Panc1 (cell line): ENCODE measurements around the gene PMFBP1. TPM values are rescaled to one million over a fixed set of nuclear protein-coding genes. Genes with fewer than 3 reads are reported as not detected.

Experiments
- ATAC-seq: fragments of 200-7000 bp; cut with Tn5 transposase; 2 replicates; pipeline ENCODE4 v1.9.1; 2020; ENCODE audit warnings: mild to moderate bottlenecking, moderate library complexity
- BruUV-seq: library from RNA; stranded (reverse); fragments of 400-500 nt; replicated peaks from 2 replicates; lab custom pipeline; 2021; lab: Mats Ljungman, UMichigan
- CTCF ChIA-PET: fragments of 300-600 bp; sonication (Branson Sonifier 250); formaldehyde crosslinking; loops from one replicate; lab custom pipeline; 2022; ENCODE audit warnings: antibody characterized with exemption; lab: Charles Lee
- POLR2A ChIA-PET: fragments of 300-600 bp; sonication (Branson Sonifier 250); formaldehyde crosslinking; loops from one replicate; lab custom pipeline; 2022; ENCODE audit warnings: antibody characterized with exemption; lab: Charles Lee
- DNase-seq: peaks from one replicate; pipeline ENCODE4 v3.0.0-alpha.2; 2010; ENCODE audit warnings: low read depth, low spot score
- H3K27ac ChIP-seq: 2 replicates; pipeline ENCODE4 v1.5.1; 2011; ENCODE audit warnings: mild to moderate bottlenecking, low read length, inconsistent platforms
- H3K27me3 ChIP-seq: fragments of 200-500 bp; sonication (Bioruptor generic); 2 replicates; pipeline ENCODE4 v1.6.0; 2014; ENCODE audit warnings: low read length, inconsistent platforms; ENCODE audit not compliant: control insufficient read depth, insufficient read depth
- H3K36me3 ChIP-seq: fragments of 200-500 bp; sonication (Bioruptor generic); 2 replicates; pipeline ENCODE4 v1.5.1; 2014; ENCODE audit warnings: inconsistent platforms, mild to moderate bottlenecking, low read length, moderate library complexity; ENCODE audit not compliant: control insufficient read depth, insufficient read depth
- H3K4me1 ChIP-seq: 2 replicates; pipeline ENCODE4 v1.5.1; 2011; ENCODE audit warnings: inconsistent platforms, mild to moderate bottlenecking, low read length, moderate library complexity; ENCODE audit not compliant: control insufficient read depth, insufficient read depth
- H3K4me3 ChIP-seq, 2 experiments: 2 replicates each; pipeline ENCODE4 v1.5.1; 2011 to 2012; ENCODE audit warnings: low read depth in 2 of 2, low read length in 2 of 2, mild to moderate bottlenecking in 2 of 2, inconsistent platforms in 1 of 2, moderate library complexity in 1 of 2
- H3K9me3 ChIP-seq: fragments of 200-500 bp; sonication (Bioruptor generic); 2 replicates; pipeline ENCODE4 v1.5.1; 2014; ENCODE audit warnings: low read depth, mild to moderate bottlenecking, inconsistent platforms, low read length, moderate library complexity; ENCODE audit not compliant: control insufficient read depth, insufficient read depth
- CTCF ChIP-seq: fragments of 450-650 bp; IDR thresholded peaks from 2 replicates; pipeline ENCODE4 v1.5.1; 2017; ENCODE audit warnings: mild to moderate bottlenecking
- POLR2AphosphoS5 ChIP-seq: IDR thresholded peaks from 2 replicates; pipeline ENCODE4 v1.6.1; 2012; ENCODE audit warnings: mild to moderate bottlenecking, low read depth, low read length, moderate library complexity
- REST ChIP-seq, 2 experiments: IDR thresholded peaks; 2 replicates each; pipeline ENCODE4 v1.6.1; 2011 to 2012; ENCODE audit warnings: low read depth in 2 of 2, control low read depth in 1 of 2, low read length in 1 of 2, mild to moderate bottlenecking in 1 of 2, moderate library complexity in 1 of 2; ENCODE audit not compliant: insufficient read depth in 1 of 2
- SIN3A ChIP-seq: IDR thresholded peaks from 2 replicates; pipeline ENCODE4 v1.6.1; 2012; ENCODE audit warnings: low read depth, mild to moderate bottlenecking, low read length, moderate library complexity, borderline replicate concordance; ENCODE audit not compliant: insufficient read depth
- TCF7L2 ChIP-seq: IDR thresholded peaks from 2 replicates; pipeline ENCODE4 v1.6.1; 2011; ENCODE audit warnings: mild to moderate bottlenecking, low read depth, low read length, inconsistent platforms
- in situ Hi-C: cut with HindIII; loops from 2 replicates; pipeline ENCODE4 v1.10.0; 2016; ENCODE audit warnings: low sequenced_read_pairs, low pct_unique_long_range_greater_than_20kb
- intact Hi-C: fragments of 100-400 bp; cut with micrococcal nuclease; formaldehyde crosslinking; loops from one replicate; pipeline ENCODE4 v1.10.0; 2022; ENCODE audit not compliant: unreplicated experiment
- total RNA-seq: library from RNA; stranded (reverse); gene quantifications from one replicate; pipeline ENCODE4 v1.2.1, GENCODE V29; 2021; ENCODE audit not compliant: unreplicated experiment

PMFBP1 gene
- total RNA-seq, 1 experiment from 2014 or later: 0.10 TPM

GRCh38 chr16:72220875-72221629 lies 49.1 kb upstream of the PMFBP1 start:
- ATAC-seq: no peak
- intact Hi-C loops: no loop called here
- TF ChIP-seq TCF7L2 (no peak), SIN3A (no peak), REST (IDR thresholded peaks at IDR 0.05; ENCODE audit: insufficient read depth in 1 of 2, low read depth in 2 of 2, low read length in 1 of 2) (no peak), CTCF (no peak), POLR2AphosphoS5 (no peak)
- no peaks in the 10 kb centered on the region for H3K4me1 ChIP-seq
- no peak overlapping the region for H3K27ac ChIP-seq
- POLR2A ChIA-PET: no interaction called here
- no peak for DNase-seq
- no TSS peak for BruUV-seq
- CTCF ChIA-PET: no interaction called here
- H3K36me3 ChIP-seq: no peaks in the 10 kb centered on the region
- H3K27me3 ChIP-seq: no peaks in the 10 kb centered on the region
- no peak overlapping the region for H3K4me3 ChIP-seq
- in situ Hi-C loops: no loop called here
- H3K9me3 ChIP-seq: no peaks in the 10 kb centered on the region

- ChIA-PET CTCF (no interaction called here), POLR2A (no interaction called here)
- in situ Hi-C loops (no loop called here), intact Hi-C loops (no loop called here)
- Histone ChIP-seq H3K9me3 (no peaks in the 10 kb centered on the region), H3K36me3 (no peaks in the 10 kb centered on the region), H3K4me3 (no peak overlapping the region), H3K4me1 (no peaks in the 10 kb centered on the region), H3K27ac (no peak overlapping the region), H3K27me3 (no peaks in the 10 kb centered on the region)
- no TSS peak for BruUV-seq
- no peak for DNase-seq
- TF ChIP-seq CTCF (no peak), SIN3A (no peak), TCF7L2 (no peak), POLR2AphosphoS5 (no peak), REST (IDR thresholded peaks at IDR 0.05; ENCODE audit: insufficient read depth in 1 of 2, low read depth in 2 of 2, low read length in 1 of 2) (no peak)
- ATAC-seq: no peak
These were observed 47.3 kb upstream of the PMFBP1 start for GRCh38 chr16:72219282-72219681.
